Stimulated activated naive CD8-positive, alpha-beta T cell treated with anti-CD3 and anti-CD28 coated beads, Interleukin-15, Interleukin-2, amounts not matched to agents 100 ng/mL and 50 ng/mL, for 24 hours (primary cell): Measurements from ENCODE around the gene ARL4D.

Experiments
- H3K27ac Mint-ChIP-seq: one replicate; pipeline ENCODE4 v1.8.0; 2021; ENCODE audit warnings: mild to moderate bottlenecking, mixed read lengths
- H3K27me3 Mint-ChIP-seq: one replicate; pipeline ENCODE4 v1.8.0; 2021; ENCODE audit warnings: mixed read lengths
- H3K36me3 Mint-ChIP-seq: one replicate; pipeline ENCODE4 v1.8.0; 2021; ENCODE audit warnings: low read depth, mixed read lengths
- H3K4me1 Mint-ChIP-seq: one replicate; pipeline ENCODE4 v1.8.0; 2021; ENCODE audit warnings: low read depth, mixed read lengths
- H3K4me3 Mint-ChIP-seq: one replicate; pipeline ENCODE4 v1.8.0; 2021; ENCODE audit warnings: mild to moderate bottlenecking, mixed read lengths
- H3K9me3 Mint-ChIP-seq: one replicate; pipeline ENCODE4 v1.8.0; 2021; ENCODE audit warnings: mixed read lengths

Gene ARL4D

DNA sequence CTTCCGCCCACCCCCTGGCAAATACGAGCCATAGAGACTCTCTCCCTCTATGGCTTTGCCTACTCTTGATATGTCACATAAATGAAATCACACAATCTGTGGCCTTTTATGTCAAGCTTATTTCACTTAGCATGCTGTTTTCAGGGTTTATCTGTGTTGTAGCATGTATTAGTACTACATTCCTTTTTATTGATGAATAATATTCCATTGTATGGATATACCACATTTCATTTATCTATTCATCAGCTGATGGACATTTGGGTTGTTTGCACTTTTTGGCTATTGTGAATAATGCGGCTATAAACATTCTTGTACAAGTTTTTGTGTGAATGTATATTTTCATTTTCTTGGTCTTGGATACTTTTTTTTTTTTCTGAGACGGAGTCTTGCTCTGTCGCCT, 48.0 kb downstream of the ARL4D start:
- H3K9me3 Mint-ChIP-seq: no peaks in the 10 kb centered on the region
- H3K36me3 Mint-ChIP-seq: no peaks in the 10 kb centered on the region
- H3K27ac Mint-ChIP-seq: no peak overlapping the region
- H3K4me1 Mint-ChIP-seq: no peaks in the 10 kb centered on the region
- H3K27me3 Mint-ChIP-seq: peaks cover 6% of the 10 kb centered on the region
- no peak overlapping the region for H3K4me3 Mint-ChIP-seq

GRCh38 chr17:43448720-43449469, 50.1 kb downstream of the ARL4D start:
- H3K4me3 Mint-ChIP-seq: no peak overlapping the region
- no peaks in the 10 kb centered on the region for H3K36me3 Mint-ChIP-seq
- peaks cover 10% of the 10 kb centered on the region for H3K27me3 Mint-ChIP-seq
- H3K27ac Mint-ChIP-seq: no peak overlapping the region
- no peaks in the 10 kb centered on the region for H3K9me3 Mint-ChIP-seq
- no peaks in the 10 kb centered on the region for H3K4me1 Mint-ChIP-seq

DNA sequence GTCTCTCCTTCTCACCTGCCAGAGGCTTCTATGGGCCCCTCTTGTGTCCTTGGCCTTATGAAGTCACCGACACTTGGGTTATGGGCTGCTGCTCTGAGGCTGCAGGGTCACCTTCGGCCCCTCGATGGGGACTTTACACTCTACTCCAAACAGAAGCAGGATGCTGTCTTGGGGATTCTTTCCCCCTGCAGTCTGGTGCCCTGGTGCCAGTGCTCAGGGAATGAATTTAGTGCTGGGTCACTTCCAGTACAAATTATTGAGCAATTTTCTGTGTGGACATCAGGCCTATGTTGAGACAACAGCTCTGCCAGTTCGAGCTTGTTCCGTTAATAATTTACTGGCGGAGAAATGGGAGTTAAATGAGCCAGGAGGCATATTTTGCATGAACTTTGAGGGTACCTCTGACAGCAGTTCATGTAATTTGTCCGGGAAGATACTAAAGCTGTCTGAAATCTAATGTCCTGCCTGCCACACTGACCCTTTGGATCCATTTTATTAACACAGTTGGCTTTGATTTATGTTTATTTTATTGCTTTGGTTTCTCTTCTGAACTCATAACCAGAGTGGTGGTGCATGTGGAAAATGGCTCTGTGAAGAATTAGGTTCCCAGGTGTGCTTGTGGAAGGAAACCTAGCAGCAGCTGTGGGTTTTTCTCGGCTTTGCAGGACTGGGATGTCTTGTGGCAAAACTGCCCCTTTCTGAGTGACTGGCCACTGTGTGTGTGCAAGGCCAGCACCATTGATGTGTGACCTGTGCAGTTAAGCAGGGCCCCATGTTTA, 50.9 kb downstream of the ARL4D start:
- Mint-ChIP-seq H3K27me3 (peaks cover 9% of the 10 kb centered on the region), H3K9me3 (no peaks in the 10 kb centered on the region), H3K4me3 (no peak overlapping the region), H3K36me3 (no peaks in the 10 kb centered on the region), H3K4me1 (no peaks in the 10 kb centered on the region), H3K27ac (no peak overlapping the region)
